ENCODE data around the gene ACOX2. TPM values are rescaled to one million over a fixed set of nuclear protein-coding genes. Genes with fewer than 3 reads are reported as not detected.

ACOX2 gene
- total RNA-seq, 3 donors from 2014 or later (not counting 1 experiment from before 2014, with no cell fraction given): not detected

DNA sequence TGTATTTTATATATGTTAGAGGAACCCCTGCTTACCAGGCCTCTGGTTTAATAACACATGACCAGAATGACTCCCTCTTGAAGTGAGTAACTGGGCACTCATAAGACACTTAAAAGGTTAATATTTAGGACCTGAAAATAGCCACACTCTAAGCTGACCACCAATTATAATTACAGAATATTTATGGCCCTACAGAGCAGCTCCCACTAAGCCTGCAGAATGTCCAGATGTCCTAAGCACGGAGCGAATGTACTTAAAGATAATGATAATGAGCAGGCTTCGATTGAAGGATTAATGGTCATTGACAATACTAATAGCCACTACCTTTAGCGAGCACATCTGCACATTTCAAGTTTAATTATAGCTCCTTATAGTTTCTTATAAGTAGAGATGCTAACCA lies 67.9 kb downstream of the ACOX2 start:
- ATAC-seq (no peak), DNase-seq (no peak)
- Mint-ChIP-seq H3K27me3 (ENCODE audit: low read depth in 2 of 2) (no peaks in the 10 kb centered on the region), H3K27ac (no peak overlapping the region), H3K9me3 (no peaks in the 10 kb centered on the region), H3K4me3 (no peak overlapping the region), H3K4me1 (peaks cover 25 to 30% of the 10 kb centered on the region in 2 donors), H3K36me3 (no peaks in the 10 kb centered on the region)
- Histone ChIP-seq H3K27ac (ENCODE audit: low read length) (no peak overlapping the region), H3K9me3 (ENCODE audit: control insufficient read depth, insufficient read depth, low read length) (no peaks in the 10 kb centered on the region), H3K4me3 (ENCODE audit: low read length) (no peak overlapping the region), H3K36me3 (ENCODE audit: control insufficient read depth, insufficient read depth, low read length) (no peaks in the 10 kb centered on the region), H3K27me3 (ENCODE audit: control insufficient read depth, insufficient read depth, low read length) (no peaks in the 10 kb centered on the region), H3K4me1 (ENCODE audit: control insufficient read depth, insufficient read depth, low read length) (peaks cover 39% of the 10 kb centered on the region)
- intact Hi-C loops (cut with micrococcal nuclease): no loop called here
- TF ChIP-seq, protein P1, sequence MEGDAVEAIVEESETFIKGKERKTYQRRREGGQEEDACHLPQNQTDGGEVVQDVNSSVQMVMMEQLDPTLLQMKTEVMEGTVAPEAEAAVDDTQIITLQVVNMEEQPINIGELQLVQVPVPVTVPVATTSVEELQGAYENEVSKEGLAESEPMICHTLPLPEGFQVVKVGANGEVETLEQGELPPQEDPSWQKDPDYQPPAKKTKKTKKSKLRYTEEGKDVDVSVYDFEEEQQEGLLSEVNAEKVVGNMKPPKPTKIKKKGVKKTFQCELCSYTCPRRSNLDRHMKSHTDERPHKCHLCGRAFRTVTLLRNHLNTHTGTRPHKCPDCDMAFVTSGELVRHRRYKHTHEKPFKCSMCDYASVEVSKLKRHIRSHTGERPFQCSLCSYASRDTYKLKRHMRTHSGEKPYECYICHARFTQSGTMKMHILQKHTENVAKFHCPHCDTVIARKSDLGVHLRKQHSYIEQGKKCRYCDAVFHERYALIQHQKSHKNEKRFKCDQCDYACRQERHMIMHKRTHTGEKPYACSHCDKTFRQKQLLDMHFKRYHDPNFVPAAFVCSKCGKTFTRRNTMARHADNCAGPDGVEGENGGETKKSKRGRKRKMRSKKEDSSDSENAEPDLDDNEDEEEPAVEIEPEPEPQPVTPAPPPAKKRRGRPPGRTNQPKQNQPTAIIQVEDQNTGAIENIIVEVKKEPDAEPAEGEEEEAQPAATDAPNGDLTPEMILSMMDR (IDR thresholded peaks at IDR 0.05): no peak
- 100% methylated on average over 3 of the region's 4 CpGs for WGBS (ENCODE audit: insufficient coverage)

DNA sequence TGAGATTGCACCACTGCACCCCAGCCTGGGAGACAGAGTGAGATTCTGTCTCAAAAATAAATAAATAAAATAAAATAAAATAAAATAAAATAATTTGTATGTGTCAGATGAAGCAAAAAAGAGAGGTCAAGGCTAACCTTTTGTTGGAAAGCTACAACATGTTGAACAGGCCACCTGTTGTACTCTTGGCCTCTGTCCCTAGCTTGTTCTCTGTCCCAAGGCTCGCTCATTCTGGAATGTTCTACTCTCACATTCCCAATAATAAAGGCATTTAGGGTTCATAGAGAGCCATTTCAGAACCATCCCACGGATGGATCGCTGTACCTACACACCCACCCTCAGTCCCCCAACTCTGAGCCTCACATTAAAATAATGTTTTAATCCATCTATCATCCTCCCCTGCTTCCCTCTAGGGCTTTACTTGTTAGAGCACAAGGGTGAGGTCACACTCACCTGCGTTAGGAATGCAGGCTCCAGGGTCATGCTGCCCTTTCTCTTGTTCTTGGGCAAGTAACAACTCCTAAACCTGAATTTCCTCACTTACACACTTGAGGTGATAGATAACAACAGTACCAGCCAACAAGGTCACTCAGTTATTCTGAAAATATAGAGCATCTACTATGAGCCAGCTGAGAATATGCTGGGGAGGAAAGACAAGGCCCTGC lies 70.0 kb downstream of the ACOX2 start:
- DNase-seq (no peak), ATAC-seq (no peak)
- no peak overlapping the region for H3K4me3 Mint-ChIP-seq
- Histone ChIP-seq H3K27ac (ENCODE audit: low read length) (no peak overlapping the region), H3K27me3 (ENCODE audit: control insufficient read depth, insufficient read depth, low read length) (no peaks in the 10 kb centered on the region), H3K36me3 (ENCODE audit: control insufficient read depth, insufficient read depth, low read length) (no peaks in the 10 kb centered on the region), H3K9me3 (ENCODE audit: control insufficient read depth, insufficient read depth, low read length) (no peaks in the 10 kb centered on the region), H3K4me1 (ENCODE audit: control insufficient read depth, insufficient read depth, low read length) (peaks cover 37% of the 10 kb centered on the region), H3K4me3 (ENCODE audit: low read length) (no peak overlapping the region)
- no peaks in the 10 kb centered on the region for H3K27me3 Mint-ChIP-seq (ENCODE audit: low read depth in 2 of 2)
- intact Hi-C loops (cut with micrococcal nuclease): no loop called here
- TF ChIP-seq, protein P1 (IDR thresholded peaks at IDR 0.05): no peak
- H3K27ac Mint-ChIP-seq: no peak overlapping the region
- no peaks in the 10 kb centered on the region for H3K9me3 Mint-ChIP-seq
- H3K4me1 Mint-ChIP-seq: peaks cover 25 to 30% of the 10 kb centered on the region in 2 donors
- H3K36me3 Mint-ChIP-seq: no peaks in the 10 kb centered on the region
- 95% methylated on average over 4 of the region's 4 CpGs for WGBS (ENCODE audit: insufficient coverage)

DNA sequence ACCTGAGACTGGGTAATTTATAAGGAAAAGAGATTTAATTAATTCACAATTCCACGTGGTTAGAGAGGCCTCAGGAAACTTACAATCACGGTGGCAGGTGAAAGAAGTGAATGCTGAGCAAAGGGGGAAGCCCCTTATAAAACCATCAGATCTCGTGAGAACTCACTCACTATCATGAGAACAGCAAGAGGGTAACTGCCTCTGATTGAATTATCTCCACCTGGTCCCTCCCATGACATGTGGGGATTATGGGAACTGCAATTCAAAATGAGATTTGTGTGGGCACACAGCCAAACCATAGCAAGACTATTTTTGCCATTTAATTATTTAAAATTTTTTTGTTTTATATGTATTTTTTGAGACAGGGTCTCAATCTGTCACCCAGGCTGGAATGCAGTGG lies 72.1 kb downstream of the ACOX2 start:
- no peak overlapping the region for H3K27ac ChIP-seq (ENCODE audit: low read length)
- H3K27me3 ChIP-seq (ENCODE audit: control insufficient read depth, insufficient read depth, low read length): no peaks in the 10 kb centered on the region
- intact Hi-C loops (cut with micrococcal nuclease): no loop called here
- Mint-ChIP-seq H3K27me3 (ENCODE audit: low read depth in 2 of 2) (no peaks in the 10 kb centered on the region), H3K27ac (no peak overlapping the region), H3K4me3 (no peak overlapping the region), H3K9me3 (no peaks in the 10 kb centered on the region), H3K4me1 (peaks cover 8 to 12% of the 10 kb centered on the region in 2 donors), H3K36me3 (no peaks in the 10 kb centered on the region)
- ATAC-seq: no peak
- WGBS (ENCODE audit: insufficient coverage): 51% methylated on average over 3 of the region's 3 CpGs
- H3K36me3 ChIP-seq (ENCODE audit: control insufficient read depth, insufficient read depth, low read length): no peaks in the 10 kb centered on the region
- no peak overlapping the region for H3K4me3 ChIP-seq (ENCODE audit: low read length)
- TF ChIP-seq, protein P1 (IDR thresholded peaks at IDR 0.05): no peak
- DNase-seq: peak in 1 of 2 donors; percentile 13
- no peaks in the 10 kb centered on the region for H3K9me3 ChIP-seq (ENCODE audit: control insufficient read depth, insufficient read depth, low read length)
- peaks cover 16% of the 10 kb centered on the region for H3K4me1 ChIP-seq (ENCODE audit: control insufficient read depth, insufficient read depth, low read length)

DNA sequence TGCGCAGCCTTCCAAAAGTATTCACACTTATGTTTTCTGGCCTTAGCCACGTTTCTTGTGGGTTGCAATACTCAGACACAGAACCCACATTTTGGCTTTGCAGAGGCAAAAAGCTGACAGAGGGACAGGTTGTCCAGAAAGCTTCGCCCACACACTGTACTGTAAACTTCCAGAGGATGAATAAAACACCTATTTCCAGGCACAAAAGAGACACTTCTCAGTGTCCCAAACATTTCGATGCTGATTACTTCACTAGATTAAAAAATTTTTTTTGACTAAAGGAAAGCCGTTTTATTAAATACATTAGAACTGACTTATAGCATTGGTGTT lies 73.1 kb downstream of the ACOX2 start:
- Mint-ChIP-seq H3K27ac (peak overlapping the region in 1 of 2 donors; percentile 36), H3K4me3 (peak overlapping the region; percentile 35), H3K27me3 (ENCODE audit: low read depth in 2 of 2) (no peaks in the 10 kb centered on the region), H3K36me3 (no peaks in the 10 kb centered on the region), H3K9me3 (no peaks in the 10 kb centered on the region), H3K4me1 (peaks cover 8 to 12% of the 10 kb centered on the region in 2 donors)
- H3K27me3 ChIP-seq (ENCODE audit: control insufficient read depth, insufficient read depth, low read length): no peaks in the 10 kb centered on the region
- H3K4me3 ChIP-seq (ENCODE audit: low read length): no peak overlapping the region
- H3K27ac ChIP-seq (ENCODE audit: low read length): no peak overlapping the region
- DNase-seq (no peak), ATAC-seq (no peak)
- intact Hi-C loops (cut with micrococcal nuclease): loop anchor here (1.0 kb wide), 1 partner anchor 68 kb away; no protein-coding TSS in a partner anchor
- H3K4me1 ChIP-seq (ENCODE audit: control insufficient read depth, insufficient read depth, low read length): peaks cover 12% of the 10 kb centered on the region
- TF ChIP-seq, protein P1 (IDR thresholded peaks at IDR 0.05): peak; percentile 20
- H3K36me3 ChIP-seq (ENCODE audit: control insufficient read depth, insufficient read depth, low read length): no peaks in the 10 kb centered on the region
- WGBS (ENCODE audit: insufficient coverage): 11% methylated on average over 3 of the region's 5 CpGs
- H3K9me3 ChIP-seq (ENCODE audit: control insufficient read depth, insufficient read depth, low read length): no peaks in the 10 kb centered on the region

Measured in natural killer cell (primary cell).